NCI-H146 (cell line): ENCODE measurements around the gene MESP2.

Source experiments
- DNase-seq: peaks from one replicate; lab custom pipeline; 2025; lab: John Stamatoyannopoulos, UW

Gene MESP2

GRCh38 chr15:89776274-89777072, at the start of gene MESP2:
Gene MESP2 (plus strand): TSS chr15:89776332. CDS start chr15:89776358, 26 bp downstream.
- DNase-seq: peak; percentile 68

- no peak for DNase-seq
These were observed 47.9 kb upstream of the MESP2 start for GRCh38 chr15:89728254-89728653.

GRCh38 chr15:89731275-89731674, 44.9 kb upstream of the MESP2 start:
- no peak for DNase-seq

- DNase-seq: no peak
These were observed 43.5 kb upstream of the MESP2 start for GRCh38 chr15:89732451-89733172.

- no peak for DNase-seq
These were observed 40.4 kb upstream of the MESP2 start for GRCh38 chr15:89735773-89736172.

- peak; percentile 66 for DNase-seq
These were observed 36.0 kb upstream of the MESP2 start for GRCh38 chr15:89740137-89740536.

GRCh38 chr15:89743011-89743410, 33.1 kb upstream of the MESP2 start:
- no peak for DNase-seq

GRCh38 chr15:89743594-89743993, 32.5 kb upstream of the MESP2 start:
- DNase-seq: no peak

- DNase-seq: no peak
These were observed 31.0 kb upstream of the MESP2 start for GRCh38 chr15:89745131-89745530.

- no peak for DNase-seq
These were observed 30.4 kb upstream of the MESP2 start for GRCh38 chr15:89745768-89746167.

GRCh38 chr15:89746386-89746780, 29.7 kb upstream of the MESP2 start:
- DNase-seq: no peak

GRCh38 chr15:89747708-89748682, 28.1 kb upstream of the MESP2 start:
- DNase-seq: no peak

GRCh38 chr15:89749054-89749453, 27.1 kb upstream of the MESP2 start:
- no peak for DNase-seq

GRCh38 chr15:89749526-89749925, 26.6 kb upstream of the MESP2 start:
- no peak for DNase-seq

- DNase-seq: peak; percentile 31
These were observed 26.1 kb upstream of the MESP2 start for GRCh38 chr15:89749951-89750559.

- peak; percentile 88 for DNase-seq
These were observed 25.3 kb upstream of the MESP2 start, which contains the start of gene MESP1 for GRCh38 chr15:89750560-89751542. Gene MESP1 (minus strand): TSS chr15:89751249. CDS start chr15:89751231, 18 bp downstream.

GRCh38 chr15:89751748-89752147, 24.4 kb upstream of the MESP2 start:
- DNase-seq: no peak

GRCh38 chr15:89753855-89754254, 22.3 kb upstream of the MESP2 start:
- DNase-seq: no peak

GRCh38 chr15:89754361-89755154, 21.6 kb upstream of the MESP2 start:
- DNase-seq: no peak

- no peak for DNase-seq
These were observed 20.4 kb upstream of the MESP2 start for GRCh38 chr15:89755701-89756100.
